ENCODE results near the gene TRAPPC2B.
"Not testable (repeated sequence)": the region's sequence is repeated elsewhere in the genome, so short reads cannot be mapped to it uniquely, and the experiment has no call there.

The TRAPPC2B gene

DNA sequence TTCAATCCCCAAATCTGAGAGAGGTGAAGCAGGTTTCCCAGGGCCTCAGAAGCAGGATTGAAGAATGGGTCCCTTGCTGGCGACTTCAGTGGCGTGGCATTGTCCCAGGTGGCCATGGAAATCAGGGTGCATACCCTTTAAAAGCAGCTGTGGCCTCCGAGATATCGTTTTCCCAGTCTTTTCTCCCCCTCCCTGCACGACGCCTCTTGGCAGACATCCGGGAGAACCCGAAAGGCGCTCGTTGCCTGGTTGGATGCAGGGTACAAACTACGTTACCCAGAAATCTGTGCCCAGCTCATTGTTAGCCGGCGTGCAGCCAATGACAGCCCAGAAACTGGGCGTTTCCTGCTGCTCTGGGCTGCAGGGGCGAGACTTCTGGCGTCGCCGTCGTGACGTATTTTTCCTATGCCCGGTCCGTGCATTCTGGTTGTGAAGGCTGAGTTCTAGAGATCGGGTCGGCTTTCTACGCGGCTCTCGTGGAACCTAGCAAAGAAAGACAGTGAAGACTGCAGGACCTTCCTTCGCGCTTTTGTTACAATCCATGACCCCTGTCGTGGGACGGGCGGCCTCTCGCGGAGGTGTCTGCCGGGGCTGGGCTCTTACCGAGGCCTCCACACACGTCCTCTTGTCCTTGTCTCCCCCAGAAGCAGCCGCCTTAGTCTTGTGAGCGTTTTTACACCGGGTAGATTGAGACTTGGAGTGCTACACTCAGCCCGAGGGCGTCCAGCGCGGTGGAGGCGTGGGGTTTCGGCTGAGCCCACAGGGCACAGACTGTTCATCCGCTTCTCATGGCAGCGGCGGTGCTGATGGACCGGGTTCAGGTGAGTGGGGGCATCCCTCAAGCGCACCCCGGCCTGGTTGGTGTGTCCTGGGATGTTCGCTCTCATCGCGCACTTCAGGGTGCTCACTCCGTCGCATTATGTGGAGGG, 12.2 kb upstream of the TRAPPC2B start, which contains the start of gene ZNF304:
ZNF304 (plus strand) TSS at position 395 of the 929 bp plus-strand sequence; CDS start at position 789, 394 bp downstream.
- DNase-seq (ENCODE audit: insufficient read length, low spot score) (peak; percentile 97), FAIRE-seq (peak; percentile 91)
- peak; percentile 59 for TF ChIP-seq POLR2A (IDR thresholded peaks at IDR 0.05; ENCODE audit: low read depth, low read length)

DNA sequence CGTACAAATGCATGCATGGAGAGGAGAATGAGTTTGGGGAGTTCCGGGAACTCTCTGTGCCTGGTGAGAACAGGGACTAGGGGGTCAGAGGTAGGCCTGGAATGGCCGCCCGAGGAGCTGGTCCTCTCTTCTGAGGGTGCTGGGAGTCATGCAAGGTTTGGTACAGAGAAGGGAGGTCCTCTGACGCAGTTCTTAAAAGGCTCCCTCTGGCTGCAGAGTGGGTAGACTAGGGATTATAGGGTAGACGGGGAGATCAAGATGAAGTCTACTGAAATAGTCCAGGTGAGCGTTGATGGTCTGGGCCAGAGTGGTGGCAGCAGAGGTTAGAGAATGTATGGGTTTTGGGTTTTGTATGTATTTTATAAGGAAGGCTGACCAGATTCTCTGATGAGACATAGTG, 11.5 kb upstream of the TRAPPC2B start:
- DNase-seq (ENCODE audit: insufficient read length, low spot score) (no peak), FAIRE-seq (no peak)
- TF ChIP-seq POLR2A (IDR thresholded peaks at IDR 0.05; ENCODE audit: low read depth, low read length) = no peak

DNA sequence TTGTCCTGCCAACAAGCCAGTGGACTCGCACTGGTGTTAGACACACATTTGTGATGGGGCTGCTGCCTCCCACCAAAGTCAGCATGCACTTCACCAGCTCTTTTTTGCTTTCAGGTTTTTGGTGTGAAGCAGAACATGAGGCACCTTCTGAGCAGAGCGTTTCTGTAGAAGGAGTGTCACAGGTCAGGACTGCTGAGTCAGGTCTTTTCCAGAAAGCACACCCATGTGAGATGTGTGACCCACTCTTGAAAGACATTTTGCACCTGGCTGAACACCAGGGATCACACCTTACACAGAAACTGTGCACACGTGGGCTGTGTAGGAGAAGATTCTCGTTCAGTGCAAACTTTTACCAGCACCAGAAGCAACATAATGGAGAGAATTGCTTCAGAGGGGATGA, 7.4 kb upstream of the TRAPPC2B start:
- DNase-seq (ENCODE audit: insufficient read length, low spot score) = no peak
- no peak for TF ChIP-seq POLR2A (IDR thresholded peaks at IDR 0.05; ENCODE audit: low read depth, low read length)
- no peak for FAIRE-seq

DNA sequence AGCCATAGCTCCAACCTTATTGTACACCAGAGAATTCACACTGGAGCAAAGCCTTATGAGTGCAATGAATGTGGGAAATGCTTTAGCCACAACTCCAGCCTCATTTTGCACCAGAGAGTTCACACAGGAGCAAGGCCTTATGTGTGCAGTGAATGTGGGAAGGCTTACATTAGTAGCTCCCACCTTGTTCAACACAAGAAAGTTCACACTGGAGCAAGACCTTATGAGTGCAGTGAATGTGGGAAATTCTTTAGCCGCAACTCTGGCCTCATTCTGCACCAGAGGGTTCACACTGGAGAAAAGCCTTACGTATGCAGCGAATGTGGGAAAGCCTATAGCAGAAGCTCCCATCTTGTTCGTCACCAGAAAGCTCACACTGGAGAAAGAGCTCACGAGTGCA, 5.9 kb upstream of the TRAPPC2B start:
- FAIRE-seq (no peak), DNase-seq (ENCODE audit: insufficient read length, low spot score) (no peak)
- no peak for TF ChIP-seq POLR2A (IDR thresholded peaks at IDR 0.05; ENCODE audit: low read depth, low read length)

DNA sequence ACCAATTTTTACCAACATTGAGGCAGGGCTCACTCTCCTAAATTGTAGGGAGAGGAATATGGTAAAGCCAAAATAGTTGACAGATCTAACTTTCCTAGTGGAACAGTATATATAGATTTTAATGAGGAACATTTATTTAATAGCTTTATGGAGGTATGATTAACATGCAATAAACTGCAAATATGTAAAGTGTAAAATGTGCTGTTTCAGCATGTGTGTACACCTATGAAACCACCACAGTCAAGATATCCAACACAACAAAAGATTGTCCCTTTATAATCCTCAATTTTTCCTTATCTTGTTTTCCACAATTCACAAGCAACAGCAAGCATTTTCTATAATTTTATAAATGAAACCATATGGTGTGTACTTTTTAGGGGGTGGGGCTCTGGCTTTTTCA, 4.1 kb upstream of the TRAPPC2B start:
- DNase-seq (ENCODE audit: insufficient read length, low spot score) (no peak), FAIRE-seq (no peak)
- TF ChIP-seq POLR2A (IDR thresholded peaks at IDR 0.05; ENCODE audit: low read depth, low read length) = no peak

DNA sequence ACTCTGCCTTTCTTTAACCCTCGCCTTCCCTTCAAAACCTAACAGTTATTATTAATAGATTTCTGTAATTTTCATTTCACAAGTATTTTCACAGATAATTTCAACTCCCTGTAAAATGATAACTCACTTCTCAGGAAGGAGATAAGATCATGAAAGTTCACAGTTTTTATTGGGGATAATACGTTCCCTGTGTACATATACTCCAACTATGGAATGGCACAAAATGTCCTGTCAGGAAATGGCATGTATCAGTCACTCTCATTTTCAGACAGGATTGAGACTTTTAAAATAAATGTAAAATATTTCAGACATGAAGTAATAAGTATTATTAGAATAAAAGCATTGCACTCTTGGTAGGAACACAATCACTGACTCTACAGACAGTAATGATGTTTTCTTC, 932 bp upstream of the TRAPPC2B start:
- TF ChIP-seq POLR2A (IDR thresholded peaks at IDR 0.05; ENCODE audit: low read depth, low read length) = no peak
- DNase-seq (ENCODE audit: insufficient read length, low spot score) = no peak

DNA sequence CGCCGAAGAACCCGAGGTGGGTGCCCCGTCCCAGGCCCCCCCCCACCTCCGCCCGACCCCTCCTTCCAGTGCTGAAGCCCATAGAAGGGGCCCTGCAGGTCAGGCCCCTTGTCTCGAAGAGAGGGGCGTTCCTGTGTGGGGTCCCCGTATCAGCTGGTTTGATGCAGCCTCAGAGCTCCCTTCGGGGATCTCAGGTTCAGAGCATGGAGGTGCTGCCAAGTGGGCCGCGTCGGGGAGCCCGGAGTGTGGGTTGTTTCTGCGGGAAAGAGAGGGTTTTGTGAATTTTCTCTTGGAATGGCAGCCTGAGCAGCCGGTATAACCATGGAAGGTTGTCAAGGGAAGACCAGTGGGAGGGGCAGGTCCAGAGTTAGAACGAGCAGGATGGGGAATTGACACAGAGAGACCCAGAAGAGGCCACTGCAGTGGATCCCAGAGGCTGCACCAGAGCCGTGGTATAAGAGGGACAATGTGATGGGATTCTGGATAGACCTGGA, 384 bp downstream of the TRAPPC2B start:
- no peak for TF ChIP-seq POLR2A (IDR thresholded peaks at IDR 0.05; ENCODE audit: low read depth, low read length)
- FAIRE-seq = no peak
- peak; percentile 40 for DNase-seq (ENCODE audit: insufficient read length, low spot score)

More for the DNA sequence above, 932 bp upstream of the TRAPPC2B start:
- no peak for FAIRE-seq

DNA sequence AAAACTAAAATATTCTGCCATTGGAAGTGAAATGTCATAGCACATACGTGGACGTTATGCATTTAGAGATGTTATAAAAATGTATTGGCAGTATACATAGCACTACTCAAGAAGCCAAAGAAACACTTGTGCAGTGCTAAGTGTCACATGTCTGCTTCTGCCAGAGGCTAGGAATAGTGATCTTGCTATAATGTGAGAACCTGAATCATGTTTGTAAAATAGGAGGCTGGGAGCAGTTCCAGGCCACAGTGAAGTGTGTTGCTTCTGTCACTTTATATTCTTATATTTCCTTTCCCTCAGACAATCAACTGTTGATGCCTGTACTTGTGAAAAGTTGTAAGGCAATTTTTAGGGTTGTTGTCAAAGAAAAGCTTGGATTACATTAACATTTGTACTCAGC, 3.4 kb downstream of the TRAPPC2B start:
- FAIRE-seq (no peak), DNase-seq (ENCODE audit: insufficient read length, low spot score) (no peak)
- TF ChIP-seq POLR2A (IDR thresholded peaks at IDR 0.05; ENCODE audit: low read depth, low read length) = no peak

DNA sequence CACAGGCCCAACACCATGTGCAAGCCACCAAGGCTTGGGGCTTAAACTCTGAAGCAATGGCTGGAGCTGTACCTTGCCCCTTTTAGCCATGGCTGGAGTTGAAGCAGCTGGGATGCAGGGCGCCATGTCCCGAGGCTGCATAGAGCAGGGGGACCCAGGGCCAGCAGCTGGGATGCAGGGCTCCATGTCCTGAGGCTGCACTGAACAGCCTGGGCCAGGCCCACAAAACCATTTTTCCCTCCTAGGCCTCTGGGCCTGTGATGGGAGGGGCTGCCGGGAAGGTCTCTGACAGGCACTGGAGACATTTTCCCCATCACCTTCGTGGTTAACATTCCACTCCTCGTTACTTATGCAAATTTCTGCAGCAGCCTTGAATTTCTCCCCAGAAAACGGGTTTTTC, 10.8 kb downstream of the TRAPPC2B start:
- no peak for TF ChIP-seq POLR2A (IDR thresholded peaks at IDR 0.05; ENCODE audit: low read depth, low read length)
- FAIRE-seq (no peak), DNase-seq (ENCODE audit: insufficient read length, low spot score) (no peak)

DNA sequence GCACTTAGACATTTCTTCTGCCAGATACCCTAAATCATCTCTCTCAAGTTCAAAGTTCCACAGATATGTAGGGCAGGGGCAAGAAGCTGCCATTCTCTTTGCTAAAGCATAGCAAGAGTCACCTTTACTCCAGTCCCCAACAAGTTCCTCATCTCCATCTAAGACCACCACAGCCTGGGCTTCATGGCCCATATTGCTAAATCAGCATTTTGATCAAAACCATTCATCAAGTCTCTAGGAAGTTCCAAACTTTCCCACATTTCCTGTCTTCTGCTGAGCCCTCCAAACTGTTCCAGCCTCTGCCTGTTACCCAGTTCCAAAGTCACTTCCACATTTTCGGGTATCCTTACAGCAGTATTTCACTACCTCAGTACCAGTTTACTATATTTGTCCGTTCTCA, 11.3 kb downstream of the TRAPPC2B start:
- DNase-seq (ENCODE audit: insufficient read length, low spot score); FAIRE-seq: not testable (repeated sequence)

DNA sequence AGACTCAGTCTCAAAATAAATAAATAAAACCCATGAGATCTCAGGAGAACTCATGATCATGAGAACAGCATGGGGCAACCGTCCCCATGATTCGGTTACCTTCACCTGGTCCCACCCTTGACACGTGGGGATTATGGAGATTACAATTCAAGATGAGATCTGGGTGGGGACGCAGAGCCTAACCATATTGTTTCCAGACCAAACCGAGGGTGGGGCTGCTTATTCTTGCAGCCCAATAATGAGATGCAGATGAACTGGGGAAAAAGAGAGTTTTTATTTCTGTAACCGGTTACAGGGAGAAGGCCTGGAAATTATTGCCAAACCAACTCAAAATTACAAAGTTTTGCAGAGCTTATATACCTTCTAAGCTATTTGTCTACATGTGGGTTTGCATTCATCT, 12.8 kb downstream of the TRAPPC2B start:
- TF ChIP-seq POLR2A (IDR thresholded peaks at IDR 0.05; ENCODE audit: low read depth, low read length) = no peak
- no peak for FAIRE-seq
- DNase-seq (ENCODE audit: insufficient read length, low spot score) = no peak

DNA sequence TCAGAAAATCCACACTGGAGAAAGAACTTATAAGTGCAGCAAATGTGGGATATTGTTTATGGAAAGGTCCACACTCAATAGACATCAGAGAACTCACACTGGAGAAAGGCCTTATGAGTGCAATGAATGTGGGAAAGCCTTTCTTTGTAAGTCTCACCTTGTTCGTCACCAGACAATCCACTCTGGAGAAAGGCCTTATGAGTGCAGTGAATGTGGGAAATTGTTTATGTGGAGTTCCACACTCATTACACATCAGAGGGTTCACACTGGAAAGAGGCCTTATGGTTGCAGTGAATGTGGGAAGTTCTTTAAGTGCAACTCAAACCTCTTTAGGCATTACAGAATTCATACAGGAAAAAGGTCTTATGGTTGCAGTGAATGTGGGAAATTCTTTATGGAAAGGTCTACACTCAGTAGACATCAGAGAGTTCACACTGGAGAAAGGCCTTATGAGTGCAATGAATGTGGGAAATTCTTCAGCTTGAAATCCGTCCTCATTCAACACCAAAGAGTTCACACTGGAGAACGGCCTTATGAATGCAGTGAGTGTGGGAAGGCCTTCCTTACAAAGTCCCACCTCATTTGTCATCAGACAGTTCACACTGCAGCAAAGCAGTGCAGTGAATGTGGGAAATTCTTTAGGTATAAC, 14.3 kb downstream of the TRAPPC2B start:
- DNase-seq (ENCODE audit: insufficient read length, low spot score) (no peak), FAIRE-seq (no peak)
- TF ChIP-seq POLR2A (IDR thresholded peaks at IDR 0.05; ENCODE audit: low read depth, low read length) = no peak

DNA sequence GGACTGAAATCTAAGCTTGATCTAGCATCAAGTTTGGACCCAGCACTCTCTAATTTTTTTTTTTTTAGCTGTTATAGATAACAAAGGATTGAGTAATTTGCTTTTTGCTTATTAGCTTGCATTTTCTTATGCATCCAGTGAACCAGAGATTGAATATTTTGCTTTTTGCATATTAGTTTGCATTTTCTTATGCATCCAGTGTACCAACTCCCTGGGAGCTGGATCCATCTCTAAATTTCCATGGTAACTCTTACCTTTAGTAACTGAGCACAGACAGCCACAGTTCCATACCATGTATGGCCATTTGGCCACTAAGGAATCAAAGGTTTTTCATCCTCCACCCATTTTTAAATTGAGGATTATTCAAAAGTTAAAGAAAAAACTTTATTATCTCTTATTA, 17.6 kb downstream of the TRAPPC2B start:
- no peak for FAIRE-seq
- no peak for DNase-seq (ENCODE audit: insufficient read length, low spot score)
- no peak for TF ChIP-seq POLR2A (IDR thresholded peaks at IDR 0.05; ENCODE audit: low read depth, low read length)

DNA sequence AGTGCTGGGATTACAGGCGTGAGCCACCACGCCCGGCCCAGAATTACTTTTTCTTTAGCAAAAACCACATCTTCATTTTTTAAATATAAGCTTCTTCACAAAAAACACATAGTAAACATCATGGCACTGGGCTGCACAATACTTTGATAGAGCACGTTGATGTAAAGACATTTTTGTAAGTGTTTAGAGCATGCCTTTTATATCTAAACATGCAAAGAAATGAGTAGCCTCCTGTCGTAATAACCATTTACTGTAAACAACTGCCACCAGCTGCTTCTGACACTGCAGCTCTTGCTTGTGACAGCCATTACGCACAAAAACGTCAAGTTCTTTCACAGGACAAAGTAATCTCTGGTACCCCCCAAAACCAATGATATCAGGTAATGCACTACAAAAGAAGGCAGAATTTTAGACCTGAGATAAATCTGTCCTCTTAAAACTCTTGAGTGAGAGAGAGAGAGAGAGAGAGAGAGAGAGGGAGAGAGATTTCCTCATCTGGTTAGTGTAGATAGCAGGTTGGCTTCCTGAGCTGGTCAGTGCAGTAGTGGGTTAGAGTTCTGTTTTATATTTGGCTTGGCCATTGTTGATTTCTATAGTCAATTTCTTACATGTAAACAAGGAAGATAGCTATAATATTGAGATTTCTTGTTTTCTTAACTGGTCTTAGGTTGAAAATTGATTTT, 19.6 kb downstream of the TRAPPC2B start:
- FAIRE-seq = no peak
- no peak for DNase-seq (ENCODE audit: insufficient read length, low spot score)
- TF ChIP-seq POLR2A (IDR thresholded peaks at IDR 0.05; ENCODE audit: low read depth, low read length) = no peak

All from H54 (cell line).